ENCODE results near the gene HDLBP.
"Not testable (repeated sequence)": the region's sequence is repeated elsewhere in the genome, so short reads cannot be mapped to it uniquely, and the experiment has no call there.

HDLBP gene

GRCh38 chr2:241209271-241209670 is 106.2 kb downstream of the HDLBP start:
- no peak for DNase-seq (ENCODE audit: low read depth, low spot score)

GRCh38 chr2:241208058-241208457 is 107.4 kb downstream of the HDLBP start:
- no peak for DNase-seq (ENCODE audit: low read depth, low spot score)

- DNase-seq (ENCODE audit: low read depth, low spot score), result no peak
These were observed 107.8 kb downstream of the HDLBP start for GRCh38 chr2:241207641-241208040.

- DNase-seq (ENCODE audit: low read depth, low spot score), result no peak
These were observed 108.3 kb downstream of the HDLBP start for GRCh38 chr2:241207151-241207550.

- DNase-seq (ENCODE audit: low read depth, low spot score), result no peak
These were observed 110.4 kb downstream of the HDLBP start for GRCh38 chr2:241205086-241205485.

- no peak for DNase-seq (ENCODE audit: low read depth, low spot score)
These were observed 111.0 kb downstream of the HDLBP start for GRCh38 chr2:241204490-241204889.

GRCh38 chr2:241204010-241204384 is 111.5 kb downstream of the HDLBP start:
- no peak for DNase-seq (ENCODE audit: low read depth, low spot score)

- no peak for DNase-seq (ENCODE audit: low read depth, low spot score)
These were observed 112.1 kb downstream of the HDLBP start for GRCh38 chr2:241203218-241204009.

GRCh38 chr2:241202681-241203080 is 112.8 kb downstream of the HDLBP start:
- DNase-seq (ENCODE audit: low read depth, low spot score), result no peak

GRCh38 chr2:241202268-241202585 is 113.2 kb downstream of the HDLBP start:
- no peak for DNase-seq (ENCODE audit: low read depth, low spot score)

GRCh38 chr2:241201445-241202267 is 113.8 kb downstream of the HDLBP start:
- no peak for DNase-seq (ENCODE audit: low read depth, low spot score)

GRCh38 chr2:241200822-241201395 is 114.6 kb downstream of the HDLBP start:
- no peak for DNase-seq (ENCODE audit: low read depth, low spot score)

- no peak for DNase-seq (ENCODE audit: low read depth, low spot score)
These were observed 115.3 kb downstream of the HDLBP start for GRCh38 chr2:241199897-241200821.

- DNase-seq (ENCODE audit: low read depth, low spot score), result no peak
These were observed 116.2 kb downstream of the HDLBP start for GRCh38 chr2:241199286-241199685.

GRCh38 chr2:241198381-241199279 is 116.8 kb downstream of the HDLBP start:
- DNase-seq (ENCODE audit: low read depth, low spot score), result no peak

GRCh38 chr2:241197947-241198346 is 117.5 kb downstream of the HDLBP start:
- no peak for DNase-seq (ENCODE audit: low read depth, low spot score)

- not testable (repeated sequence) for DNase-seq (ENCODE audit: low read depth, low spot score)
These were observed 118.2 kb downstream of the HDLBP start for GRCh38 chr2:241197246-241197645.

- no peak for DNase-seq (ENCODE audit: low read depth, low spot score)
These were observed 119.9 kb downstream of the HDLBP start for GRCh38 chr2:241195506-241196130.

- no peak for DNase-seq (ENCODE audit: low read depth, low spot score)
These were observed 120.7 kb downstream of the HDLBP start for GRCh38 chr2:241194811-241195210.

GRCh38 chr2:241193271-241193670 is 122.2 kb downstream of the HDLBP start:
- no peak for DNase-seq (ENCODE audit: low read depth, low spot score)

All from brain pericyte (primary cell).